GM12891 (cell line): Measurements from ENCODE around the gene PBXIP1.

Source experiments
- POLR2AphosphoS5 ChIP-seq: IDR thresholded peaks from 2 replicates; pipeline ENCODE4 v1.6.1; 2011; ENCODE audit warnings: low read depth, low read length, control low read depth
- TAF1 ChIP-seq: IDR thresholded peaks from 2 replicates; pipeline ENCODE4 v1.6.1; 2011; ENCODE audit warnings: low read depth, low read length, control low read depth

GRCh38 chr1:154952664-154953063 lies 3.2 kb downstream of the PBXIP1 start:
- TF ChIP-seq POLR2AphosphoS5 = no peak
- TF ChIP-seq TAF1 = no peak
